GM23248 (cell line): Measurements from ENCODE around the gene LAMA4. TPM values are rescaled to one million over a fixed set of nuclear protein-coding genes. Genes with fewer than 3 reads are reported as not detected.
A peak's percentile ranks its signal among the peaks of the same experiment; 100 is the strongest.

Source experiments
- DNase-seq: peaks from one replicate; pipeline ENCODE4 v3.0.0-alpha.2; 2015
- H2AFZ ChIP-seq: fragments of 200-600 bp; sonication (generic); 2 replicates; pipeline ENCODE4 v1.6.1; 2016; ENCODE audit warnings: antibody characterized with exemption
- H3F3A ChIP-seq: fragments of 200-600 bp; sonication (generic); 2 replicates; pipeline ENCODE4 v1.6.1; 2016; ENCODE audit warnings: mild to moderate bottlenecking, antibody characterized with exemption, mixed run types; ENCODE audit not compliant: insufficient read depth
- H3K27ac ChIP-seq: fragments of 200-600 bp; sonication (generic); 2 replicates; pipeline ENCODE4 v1.5.1; 2016; ENCODE audit warnings: mild to moderate bottlenecking
- H3K27me3 ChIP-seq: fragments of 200-600 bp; sonication (generic); replicated peaks from 2 replicates; pipeline ENCODE4 v1.6.1; 2016; ENCODE audit warnings: mild to moderate bottlenecking; ENCODE audit not compliant: insufficient read depth
- H3K36me3 ChIP-seq: fragments of 200-600 bp; sonication (generic); 2 replicates; pipeline ENCODE4 v1.6.1; 2016; ENCODE audit warnings: low read depth, mild to moderate bottlenecking
- H3K4me1 ChIP-seq: fragments of 200-600 bp; sonication (generic); 2 replicates; pipeline ENCODE4 v1.6.1; 2016; ENCODE audit warnings: mild to moderate bottlenecking; ENCODE audit not compliant: insufficient read depth
- H3K4me2 ChIP-seq: fragments of 200-600 bp; sonication (generic); one replicate; pipeline ENCODE4 v1.6.1; 2016; ENCODE audit warnings: mild to moderate bottlenecking; ENCODE audit not compliant: unreplicated experiment
- H3K4me3 ChIP-seq: fragments of 200-600 bp; sonication (generic); 2 replicates; pipeline ENCODE4 v1.5.1; 2016; ENCODE audit warnings: mild to moderate bottlenecking
- H3K79me2 ChIP-seq: fragments of 200-600 bp; sonication (generic); 2 replicates; pipeline ENCODE4 v1.6.1; 2016; ENCODE audit warnings: mild to moderate bottlenecking; ENCODE audit not compliant: insufficient read depth
- H3K9ac ChIP-seq: fragments of 200-600 bp; sonication (generic); 2 replicates; pipeline ENCODE4 v1.6.1; 2016; ENCODE audit warnings: mild to moderate bottlenecking
- H3K9me2 ChIP-seq: fragments of 200-600 bp; sonication (generic); 2 replicates; pipeline ENCODE4 v1.6.1; 2016; ENCODE audit warnings: mixed run types, mild to moderate bottlenecking, moderate library complexity; ENCODE audit not compliant: insufficient read depth
- H3K9me3 ChIP-seq: fragments of 200-600 bp; sonication (generic); one replicate; pipeline ENCODE4 v1.6.1; 2017; ENCODE audit warnings: low read depth
- H4K20me1 ChIP-seq: fragments of 200-600 bp; sonication (generic); 2 replicates; pipeline ENCODE4 v1.6.0; 2016; ENCODE audit not compliant: insufficient read depth
- EZH2 ChIP-seq: fragments of 200-600 bp; sonication (generic); IDR thresholded peaks from 2 replicates; pipeline ENCODE4 v1.6.1; 2018; ENCODE audit warnings: antibody characterized with exemption, mild to moderate bottlenecking; ENCODE audit not compliant: insufficient read depth, poor library complexity, severe bottlenecking
- EZH2phosphoT487 ChIP-seq: fragments of 200-600 bp; sonication (generic); IDR thresholded peaks from 2 replicates; pipeline ENCODE4 v1.6.1; 2018; ENCODE audit warnings: antibody characterized with exemption, moderate library complexity, mild to moderate bottlenecking, low read depth; ENCODE audit not compliant: insufficient read depth
- WGBS, 2 experiments: methylation state at CpG; one replicate each; pipeline ENCODE4 v1.1.6; 2015 to 2017; ENCODE audit warnings: low lambda C conversion rate in 2 of 2, low coverage in 1 of 2; ENCODE audit errors: missing lambda C conversion rate in 2 of 2; 5-methylcytosine and 5-hydroxymethylcytosine counted together
- in situ Hi-C: fragments of 300-500 bp; cut with MboI; formaldehyde crosslinking; loops from 2 replicates; pipeline ENCODE4 v1.15.0; 2020
- polyA plus RNA-seq: library from polyadenylated mRNA; unstranded; fragments of >200 nt; fragmentation: Nextera tagmentation; extraction: Ambion mirVana; gene quantifications from 2 replicates; pipeline ENCODE4 v1.2.1, GENCODE V29; 2016
- total RNA-seq: library from RNA; depleted of rRNA; stranded (reverse); fragments of >200 nt; shearing (Covaris generic); gene quantifications from 2 replicates; pipeline ENCODE4 v1.2.3, GENCODE V29; 2014

LAMA4 gene
- total and polyA plus RNA-seq, 2 experiments from 2014 or later: 331 to 429 TPM

GRCh38 chr6:112179631-112180030 lies 74.7 kb downstream of the LAMA4 start:
- Histone ChIP-seq H3K9ac (no peak overlapping the region), H3K9me2 (no peaks in the 10 kb centered on the region), H4K20me1 (no peaks in the 10 kb centered on the region), H3K27ac (peak overlapping the region; percentile 8; the same call in 1 of the 2 replicates), H3K4me2 (no peak overlapping the region), H3K9me3 (no peaks in the 10 kb centered on the region), H3K4me3 (no peak overlapping the region), H3F3A (peaks cover 89% of the 10 kb centered on the region), H2AFZ (no peak overlapping the region), H3K79me2 (no peaks in the 10 kb centered on the region; the same call in 1 of the 2 replicates), H3K36me3 (peaks cover 90% of the 10 kb centered on the region), H3K27me3 (no peaks in the 10 kb centered on the region), H3K4me1 (peaks cover 14% of the 10 kb centered on the region)
- in situ Hi-C loops: loop anchor here (10.0 to 25.0 kb wide), 2 partner anchors 133 to 195 kb away; no protein-coding TSS in a partner anchor
- WGBS, 2 experiments: 64 to 71% methylated on average over 3 of the region's 3 CpGs
- peak; percentile 47 for DNase-seq
- TF ChIP-seq EZH2phosphoT487: no peak
- no peak for TF ChIP-seq EZH2

- H3K36me3 ChIP-seq: peaks cover 90% of the 10 kb centered on the region
- H3K79me2 ChIP-seq: no peaks in the 10 kb centered on the region; the same call in 1 of the 2 replicates
- no peak overlapping the region for H3K9ac ChIP-seq
- no peak overlapping the region for H3K27ac ChIP-seq
- no peaks in the 10 kb centered on the region for H3K9me2 ChIP-seq
- H2AFZ ChIP-seq: no peak overlapping the region
- H3K27me3 ChIP-seq: no peaks in the 10 kb centered on the region
- no peak for DNase-seq
- H3F3A ChIP-seq: peaks cover 87% of the 10 kb centered on the region
- TF ChIP-seq EZH2 (no peak), EZH2phosphoT487 (no peak)
- no peaks in the 10 kb centered on the region for H4K20me1 ChIP-seq
- in situ Hi-C loops: loop anchor here (10.0 to 25.0 kb wide), 2 partner anchors 133 to 196 kb away; no protein-coding TSS in a partner anchor
- H3K9me3 ChIP-seq: no peaks in the 10 kb centered on the region
- H3K4me3 ChIP-seq: no peak overlapping the region
- H3K4me1 ChIP-seq: peaks cover 14% of the 10 kb centered on the region
- no peak overlapping the region for H3K4me2 ChIP-seq
- 99 to 100% methylated on average over 2 of the region's 2 CpGs for WGBS, 2 experiments
Measured at GRCh38 chr6:112178846-112179245, 75.5 kb downstream of the LAMA4 start.

- H3K9me2 ChIP-seq: no peaks in the 10 kb centered on the region
- H3K79me2 ChIP-seq: no peaks in the 10 kb centered on the region; the same call in 1 of the 2 replicates
- H3K4me2 ChIP-seq: no peak overlapping the region
- H4K20me1 ChIP-seq: no peaks in the 10 kb centered on the region
- peaks cover 86% of the 10 kb centered on the region for H3F3A ChIP-seq
- 95 to 97% methylated on average over 1 of the region's 1 CpG for WGBS, 2 experiments
- peaks cover 14% of the 10 kb centered on the region for H3K4me1 ChIP-seq
- DNase-seq: no peak
- no peak overlapping the region for H2AFZ ChIP-seq
- no peak overlapping the region for H3K27ac ChIP-seq
- H3K9me3 ChIP-seq: no peaks in the 10 kb centered on the region
- in situ Hi-C loops: loop anchor here (10.0 to 25.0 kb wide), 2 partner anchors 135 to 198 kb away; no protein-coding TSS in a partner anchor
- H3K9ac ChIP-seq: no peak overlapping the region
- TF ChIP-seq EZH2phosphoT487 (no peak), EZH2 (no peak)
- peaks cover 91% of the 10 kb centered on the region for H3K36me3 ChIP-seq
- no peak overlapping the region for H3K4me3 ChIP-seq
- no peaks in the 10 kb centered on the region for H3K27me3 ChIP-seq
Measured at GRCh38 chr6:112177092-112177491, 77.3 kb downstream of the LAMA4 start.

- Histone ChIP-seq H3K4me1 (peaks cover 14% of the 10 kb centered on the region), H3K9ac (no peak overlapping the region), H3F3A (peaks cover 89% of the 10 kb centered on the region), H2AFZ (no peak overlapping the region), H3K36me3 (peaks cover 98% of the 10 kb centered on the region), H3K4me3 (no peak overlapping the region), H4K20me1 (no peaks in the 10 kb centered on the region), H3K4me2 (no peak overlapping the region), H3K79me2 (no peaks in the 10 kb centered on the region; the same call in 1 of the 2 replicates), H3K27ac (no peak overlapping the region), H3K27me3 (no peaks in the 10 kb centered on the region), H3K9me3 (no peaks in the 10 kb centered on the region), H3K9me2 (no peaks in the 10 kb centered on the region)
- in situ Hi-C loops: loop anchor here (10.0 to 25.0 kb wide), 2 partner anchors 136 to 199 kb away; no protein-coding TSS in a partner anchor
- TF ChIP-seq EZH2phosphoT487: no peak
- no peak for TF ChIP-seq EZH2
- DNase-seq: no peak
- whole genome bisulfite sequencing, 2 experiments: 87 to 90% methylated on average over 4 of the region's 4 CpGs
Measured at GRCh38 chr6:112176175-112176574, 78.2 kb downstream of the LAMA4 start.
